Measurements from ENCODE around the gene SYMPK.

DNA sequence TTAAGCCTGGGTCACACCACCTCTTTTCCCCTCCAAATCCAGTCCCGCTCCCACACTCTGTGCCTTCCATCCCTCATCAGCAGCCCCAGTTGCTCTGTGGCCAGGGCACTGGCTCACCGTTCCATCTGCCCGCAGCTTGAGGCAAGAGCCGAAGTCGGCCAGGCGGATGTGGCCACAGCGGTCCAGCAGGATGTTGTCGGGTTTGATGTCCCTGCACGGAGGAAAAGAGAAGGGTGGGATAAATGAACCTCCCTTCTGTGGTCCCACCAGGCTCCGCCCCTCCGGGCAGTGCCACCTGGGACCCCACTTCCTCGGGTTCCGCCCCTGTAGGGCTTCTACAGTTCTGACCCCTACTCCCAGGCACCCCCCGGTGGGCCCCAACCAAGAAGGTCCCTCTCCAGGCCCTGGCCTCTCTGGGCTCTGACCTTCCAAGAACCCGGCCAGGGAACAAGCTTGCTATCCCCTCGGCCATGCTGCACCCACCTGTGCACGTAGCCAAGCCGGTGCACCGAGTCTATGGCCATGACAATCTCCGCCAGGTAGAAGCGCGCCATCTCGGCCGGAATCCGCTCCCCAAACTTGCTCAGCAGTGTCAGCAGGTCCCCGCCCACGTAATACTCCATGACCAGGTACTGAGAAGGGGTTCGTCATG is 84.8 kb downstream of the SYMPK start:
- no peak for TF ChIP-seq POLR2AphosphoS5 (IDR thresholded peaks at IDR 0.05; ENCODE audit: low read depth)
- TF ChIP-seq, protein P1, sequence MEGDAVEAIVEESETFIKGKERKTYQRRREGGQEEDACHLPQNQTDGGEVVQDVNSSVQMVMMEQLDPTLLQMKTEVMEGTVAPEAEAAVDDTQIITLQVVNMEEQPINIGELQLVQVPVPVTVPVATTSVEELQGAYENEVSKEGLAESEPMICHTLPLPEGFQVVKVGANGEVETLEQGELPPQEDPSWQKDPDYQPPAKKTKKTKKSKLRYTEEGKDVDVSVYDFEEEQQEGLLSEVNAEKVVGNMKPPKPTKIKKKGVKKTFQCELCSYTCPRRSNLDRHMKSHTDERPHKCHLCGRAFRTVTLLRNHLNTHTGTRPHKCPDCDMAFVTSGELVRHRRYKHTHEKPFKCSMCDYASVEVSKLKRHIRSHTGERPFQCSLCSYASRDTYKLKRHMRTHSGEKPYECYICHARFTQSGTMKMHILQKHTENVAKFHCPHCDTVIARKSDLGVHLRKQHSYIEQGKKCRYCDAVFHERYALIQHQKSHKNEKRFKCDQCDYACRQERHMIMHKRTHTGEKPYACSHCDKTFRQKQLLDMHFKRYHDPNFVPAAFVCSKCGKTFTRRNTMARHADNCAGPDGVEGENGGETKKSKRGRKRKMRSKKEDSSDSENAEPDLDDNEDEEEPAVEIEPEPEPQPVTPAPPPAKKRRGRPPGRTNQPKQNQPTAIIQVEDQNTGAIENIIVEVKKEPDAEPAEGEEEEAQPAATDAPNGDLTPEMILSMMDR (IDR thresholded peaks at IDR 0.05; ENCODE audit: insufficient read depth, low read length) = no peak
- TF ChIP-seq, protein P2, sequence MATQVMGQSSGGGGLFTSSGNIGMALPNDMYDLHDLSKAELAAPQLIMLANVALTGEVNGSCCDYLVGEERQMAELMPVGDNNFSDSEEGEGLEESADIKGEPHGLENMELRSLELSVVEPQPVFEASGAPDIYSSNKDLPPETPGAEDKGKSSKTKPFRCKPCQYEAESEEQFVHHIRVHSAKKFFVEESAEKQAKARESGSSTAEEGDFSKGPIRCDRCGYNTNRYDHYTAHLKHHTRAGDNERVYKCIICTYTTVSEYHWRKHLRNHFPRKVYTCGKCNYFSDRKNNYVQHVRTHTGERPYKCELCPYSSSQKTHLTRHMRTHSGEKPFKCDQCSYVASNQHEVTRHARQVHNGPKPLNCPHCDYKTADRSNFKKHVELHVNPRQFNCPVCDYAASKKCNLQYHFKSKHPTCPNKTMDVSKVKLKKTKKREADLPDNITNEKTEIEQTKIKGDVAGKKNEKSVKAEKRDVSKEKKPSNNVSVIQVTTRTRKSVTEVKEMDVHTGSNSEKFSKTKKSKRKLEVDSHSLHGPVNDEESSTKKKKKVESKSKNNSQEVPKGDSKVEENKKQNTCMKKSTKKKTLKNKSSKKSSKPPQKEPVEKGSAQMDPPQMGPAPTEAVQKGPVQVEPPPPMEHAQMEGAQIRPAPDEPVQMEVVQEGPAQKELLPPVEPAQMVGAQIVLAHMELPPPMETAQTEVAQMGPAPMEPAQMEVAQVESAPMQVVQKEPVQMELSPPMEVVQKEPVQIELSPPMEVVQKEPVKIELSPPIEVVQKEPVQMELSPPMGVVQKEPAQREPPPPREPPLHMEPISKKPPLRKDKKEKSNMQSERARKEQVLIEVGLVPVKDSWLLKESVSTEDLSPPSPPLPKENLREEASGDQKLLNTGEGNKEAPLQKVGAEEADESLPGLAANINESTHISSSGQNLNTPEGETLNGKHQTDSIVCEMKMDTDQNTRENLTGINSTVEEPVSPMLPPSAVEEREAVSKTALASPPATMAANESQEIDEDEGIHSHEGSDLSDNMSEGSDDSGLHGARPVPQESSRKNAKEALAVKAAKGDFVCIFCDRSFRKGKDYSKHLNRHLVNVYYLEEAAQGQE (IDR thresholded peaks at IDR 0.05; ENCODE audit: insufficient replicate concordance, low read depth) = no peak

All from HL-60 (cell line).